Muscle of leg (tissue), 11 donors: ENCODE results near the gene PHACTR1. TPM values are rescaled to one million over a fixed set of nuclear protein-coding genes. Genes with fewer than 3 reads are reported as not detected.

Source experiments
- DNase-seq: peaks from one replicate; pipeline ENCODE4 v3.0.0; 2013
- H3K27ac ChIP-seq: one replicate; pipeline ENCODE4 v1.5.1; 2013; ENCODE audit warnings: mild to moderate bottlenecking, low read length, control low read depth
- H3K27me3 ChIP-seq: one replicate; pipeline ENCODE4 v1.6.1; 2013; ENCODE audit warnings: low read length; ENCODE audit not compliant: control insufficient read depth, insufficient read depth
- H3K36me3 ChIP-seq: one replicate; pipeline ENCODE4 v1.6.1; 2013; ENCODE audit warnings: low read length; ENCODE audit not compliant: control insufficient read depth, insufficient read depth
- H3K4me1 ChIP-seq: one replicate; pipeline ENCODE4 v1.6.1; 2013; ENCODE audit warnings: low read length; ENCODE audit not compliant: control insufficient read depth, insufficient read depth
- H3K4me3 ChIP-seq: one replicate; pipeline ENCODE4 v1.5.1; 2013; ENCODE audit warnings: low read length, control low read depth
- H3K9me3 ChIP-seq: replicated peaks from 2 replicates; pipeline ENCODE4 v1.6.1; 2013; ENCODE audit warnings: low read depth, low read length; ENCODE audit not compliant: control insufficient read depth
- WGBS: methylation state at CpG from one replicate; pipeline ENCODE4 v1.1.5; 2013; ENCODE audit warnings: missing lambda C conversion rate; ENCODE audit not compliant: insufficient coverage; 5-methylcytosine and 5-hydroxymethylcytosine counted together
- polyA plus RNA-seq, 8 donors: library from polyadenylated mRNA; unstranded; fragments of 120-200 nt; gene quantifications; one replicate each; pipeline versions ENCODE4 v1.2.1 to v1.2.3, GENCODE V29; 2013; ENCODE audit warnings: inconsistent platforms in 1 of 8, low replicate concordance in 1 of 8; ENCODE audit not compliant: insufficient read length in 8 of 8, insufficient read depth in 1 of 8
- total RNA-seq: library from RNA; stranded (reverse); fragments of 120-200 nt; gene quantifications from one replicate; pipeline ENCODE4 v1.2.4, GENCODE V29; 2013

The PHACTR1 gene
- total and polyA plus RNA-seq, 9 donors: 3.8 to 9.4 (median 4.6) TPM

- Histone ChIP-seq H3K4me3 (no peak overlapping the region), H3K4me1 (no peaks in the 10 kb centered on the region), H3K27me3 (no peaks in the 10 kb centered on the region), H3K9me3 (peaks cover 2% of the 10 kb centered on the region), H3K36me3 (no peaks in the 10 kb centered on the region), H3K27ac (no peak overlapping the region)
- 70% methylated on average over 2 of the region's 2 CpGs for WGBS
- no peak for DNase-seq
Measured at GRCh38 chr6:12814015-12814414, 97.4 kb downstream of the PHACTR1 start.

GRCh38 chr6:12815089-12815488 lies 98.5 kb downstream of the PHACTR1 start:
- Histone ChIP-seq H3K4me3 (no peak overlapping the region), H3K9me3 (peaks cover 2% of the 10 kb centered on the region), H3K4me1 (no peaks in the 10 kb centered on the region), H3K36me3 (no peaks in the 10 kb centered on the region), H3K27ac (no peak overlapping the region), H3K27me3 (no peaks in the 10 kb centered on the region)
- DNase-seq: no peak
- WGBS: 60% methylated on average over 1 of the region's 2 CpGs

GRCh38 chr6:12815884-12816600 lies 99.5 kb downstream of the PHACTR1 start:
- Histone ChIP-seq H3K4me3 (no peak overlapping the region), H3K9me3 (peaks cover 2% of the 10 kb centered on the region), H3K4me1 (no peaks in the 10 kb centered on the region), H3K27ac (no peak overlapping the region), H3K36me3 (no peaks in the 10 kb centered on the region), H3K27me3 (no peaks in the 10 kb centered on the region)
- no peak for DNase-seq
- 67% methylated on average over 1 of the region's 4 CpGs for WGBS

- H3K27ac ChIP-seq: no peak overlapping the region
- no peaks in the 10 kb centered on the region for H3K27me3 ChIP-seq
- no peak overlapping the region for H3K4me3 ChIP-seq
- H3K4me1 ChIP-seq: no peaks in the 10 kb centered on the region
- DNase-seq: peak; percentile 33
- H3K9me3 ChIP-seq: peaks cover 2% of the 10 kb centered on the region
- WGBS: no CpG with 5 or more reads among the region's 1 CpG
- no peaks in the 10 kb centered on the region for H3K36me3 ChIP-seq
Measured at GRCh38 chr6:12818324-12818723, 101.8 kb downstream of the PHACTR1 start.

- Histone ChIP-seq H3K27me3 (no peaks in the 10 kb centered on the region), H3K9me3 (no peaks in the 10 kb centered on the region), H3K4me3 (no peak overlapping the region), H3K4me1 (no peaks in the 10 kb centered on the region), H3K27ac (no peak overlapping the region), H3K36me3 (no peaks in the 10 kb centered on the region)
- WGBS: 92% methylated on average over 2 of the region's 8 CpGs
- no peak for DNase-seq
Measured at GRCh38 chr6:12823847-12824246, 107.3 kb downstream of the PHACTR1 start.

GRCh38 chr6:12826584-12826983 lies 110.0 kb downstream of the PHACTR1 start:
- H3K4me1 ChIP-seq: no peaks in the 10 kb centered on the region
- H3K36me3 ChIP-seq: no peaks in the 10 kb centered on the region
- no peak for DNase-seq
- no peak overlapping the region for H3K4me3 ChIP-seq
- no peaks in the 10 kb centered on the region for H3K9me3 ChIP-seq
- no peak overlapping the region for H3K27ac ChIP-seq
- WGBS: 40% methylated on average over 1 of the region's 2 CpGs
- H3K27me3 ChIP-seq: no peaks in the 10 kb centered on the region

GRCh38 chr6:12827921-12828320 lies 111.4 kb downstream of the PHACTR1 start:
- no peak for DNase-seq
- Histone ChIP-seq H3K27me3 (no peaks in the 10 kb centered on the region), H3K4me3 (no peak overlapping the region), H3K4me1 (no peaks in the 10 kb centered on the region), H3K27ac (no peak overlapping the region), H3K9me3 (no peaks in the 10 kb centered on the region), H3K36me3 (no peaks in the 10 kb centered on the region)
- WGBS: no CpG with 5 or more reads among the region's 2 CpGs

- no peak for DNase-seq
- no peak overlapping the region for H3K4me3 ChIP-seq
- H3K4me1 ChIP-seq: no peaks in the 10 kb centered on the region
- H3K36me3 ChIP-seq: no peaks in the 10 kb centered on the region
- no CpG with 5 or more reads among the region's 4 CpGs for WGBS
- H3K27ac ChIP-seq: no peak overlapping the region
- no peaks in the 10 kb centered on the region for H3K27me3 ChIP-seq
- H3K9me3 ChIP-seq: no peaks in the 10 kb centered on the region
Measured at GRCh38 chr6:12832226-12832735, 115.7 kb downstream of the PHACTR1 start.

GRCh38 chr6:12836009-12836408 lies 119.4 kb downstream of the PHACTR1 start:
- H3K9me3 ChIP-seq: no peaks in the 10 kb centered on the region
- H3K4me1 ChIP-seq: no peaks in the 10 kb centered on the region
- no peak for DNase-seq
- H3K4me3 ChIP-seq: no peak overlapping the region
- no peak overlapping the region for H3K27ac ChIP-seq
- no peaks in the 10 kb centered on the region for H3K27me3 ChIP-seq
- H3K36me3 ChIP-seq: no peaks in the 10 kb centered on the region
- WGBS: no CpG with 5 or more reads among the region's 2 CpGs

- no peaks in the 10 kb centered on the region for H3K4me1 ChIP-seq
- no peak overlapping the region for H3K27ac ChIP-seq
- H3K4me3 ChIP-seq: no peak overlapping the region
- no peaks in the 10 kb centered on the region for H3K36me3 ChIP-seq
- no CpG with 5 or more reads among the region's 1 CpG for WGBS
- no peak for DNase-seq
- no peaks in the 10 kb centered on the region for H3K9me3 ChIP-seq
- H3K27me3 ChIP-seq: no peaks in the 10 kb centered on the region
Measured at GRCh38 chr6:12841619-12842018, 125.1 kb downstream of the PHACTR1 start.

GRCh38 chr6:12842114-12842513 lies 125.5 kb downstream of the PHACTR1 start:
- Histone ChIP-seq H3K4me1 (no peaks in the 10 kb centered on the region), H3K9me3 (no peaks in the 10 kb centered on the region), H3K27ac (no peak overlapping the region), H3K27me3 (no peaks in the 10 kb centered on the region), H3K36me3 (no peaks in the 10 kb centered on the region), H3K4me3 (no peak overlapping the region)
- no peak for DNase-seq
